Tibial nerve (tissue), 4 donors: Measurements from ENCODE around the gene PCSK2. TPM values are rescaled to one million over a fixed set of nuclear protein-coding genes. Genes with fewer than 3 reads are reported as not detected.
A peak's percentile ranks its signal among the peaks of the same experiment; 100 is the strongest.

Experiments used
- DNase-seq, 2 donors: peaks; one replicate each; pipeline ENCODE4 v3.0.0-alpha.2; 2019; ENCODE audit warnings: low spot score in 2 of 2
- H3K27ac ChIP-seq, 4 donors: fragments of 200-600 bp; sonication (generic) in 3 of 4; one replicate each; pipeline ENCODE4 v1.5.1; 2017 to 2019; ENCODE audit warnings: mild to moderate bottlenecking in 1 of 4
- H3K27me3 ChIP-seq, 2 donors: fragments of 200-600 bp; sonication (generic) in 1 of 2; one replicate each; pipeline versions ENCODE4 v1.5.1 to v1.6.0; 2017 to 2019
- H3K36me3 ChIP-seq, 3 donors: fragments of 200-600 bp; sonication (generic); one replicate each; pipeline ENCODE4 v1.5.1; 2018 to 2019
- H3K4me1 ChIP-seq, 4 donors: fragments of 200-600 bp; sonication (generic) in 3 of 4; one replicate each; pipeline ENCODE4 v1.5.1; 2017 to 2019
- H3K4me3 ChIP-seq, 4 donors: fragments of 200-600 bp; sonication (generic) in 3 of 4; one replicate each; pipeline ENCODE4 v1.5.1; 2017 to 2019; ENCODE audit warnings: mild to moderate bottlenecking in 1 of 4, moderate library complexity in 1 of 4
- H3K9me3 ChIP-seq, 4 donors: fragments of 200-600 bp; sonication (generic) in 3 of 4; one replicate each; pipeline ENCODE4 v1.5.1; 2017 to 2019
- EP300 ChIP-seq, 2 donors: sonication (generic); formaldehyde crosslinking; IDR thresholded peaks; one replicate each; pipeline ENCODE4 v1.6.1; 2017; ENCODE audit warnings: antibody characterized with exemption in 2 of 2, mild to moderate bottlenecking in 1 of 2
- POLR2A ChIP-seq, 2 donors: fragments of 450-650 bp; IDR thresholded peaks; one replicate each; pipeline ENCODE4 v1.6.1; 2017; ENCODE audit warnings: antibody characterized with exemption in 2 of 2, mild to moderate bottlenecking in 2 of 2, moderate library complexity in 2 of 2
- WGBS, 2 donors: methylation state at CpG; one replicate each; pipeline ENCODE4 v1.1.5; 2018; 5-methylcytosine and 5-hydroxymethylcytosine counted together
- total RNA-seq, 4 donors: library from RNA; depleted of rRNA; stranded (reverse); fragments of >200 nt; gene quantifications; one replicate each; pipeline ENCODE4 v1.1.0, GENCODE V29; 2016
- TF ChIP-seq, protein P1 (sequence below), 5 experiments: fragments of 200-600 bp in 3 of 5; fragments of 450-650 bp in 2 of 5; sonication (generic) in 3 of 5; IDR thresholded peaks; one replicate each; pipeline ENCODE4 v1.5.1; 2016 to 2019; ENCODE audit warnings: antibody characterized with exemption in 5 of 5, mild to moderate bottlenecking in 3 of 5, moderate library complexity in 2 of 5

Gene PCSK2
- total RNA-seq, 4 donors from 2014 or later: 1.0 to 4.8 (median 3.0) TPM

- no peak for DNase-seq
- H3K4me1 ChIP-seq: peaks cover 0 to 33% (median 0%) of the 10 kb centered on the region in 4 donors
- peaks cover 0 to 47% of the 10 kb centered on the region in 2 donors for H3K27me3 ChIP-seq
- H3K36me3 ChIP-seq: no peaks in the 10 kb centered on the region
- no peaks in the 10 kb centered on the region for H3K9me3 ChIP-seq
- no peak overlapping the region for H3K27ac ChIP-seq
- peak overlapping the region; percentile 10 to 51 (median 20) for H3K4me3 ChIP-seq
- WGBS, 2 donors: 6 to 7% methylated on average over 32 to 33 of the region's 35 CpGs
- TF ChIP-seq, protein P1, sequence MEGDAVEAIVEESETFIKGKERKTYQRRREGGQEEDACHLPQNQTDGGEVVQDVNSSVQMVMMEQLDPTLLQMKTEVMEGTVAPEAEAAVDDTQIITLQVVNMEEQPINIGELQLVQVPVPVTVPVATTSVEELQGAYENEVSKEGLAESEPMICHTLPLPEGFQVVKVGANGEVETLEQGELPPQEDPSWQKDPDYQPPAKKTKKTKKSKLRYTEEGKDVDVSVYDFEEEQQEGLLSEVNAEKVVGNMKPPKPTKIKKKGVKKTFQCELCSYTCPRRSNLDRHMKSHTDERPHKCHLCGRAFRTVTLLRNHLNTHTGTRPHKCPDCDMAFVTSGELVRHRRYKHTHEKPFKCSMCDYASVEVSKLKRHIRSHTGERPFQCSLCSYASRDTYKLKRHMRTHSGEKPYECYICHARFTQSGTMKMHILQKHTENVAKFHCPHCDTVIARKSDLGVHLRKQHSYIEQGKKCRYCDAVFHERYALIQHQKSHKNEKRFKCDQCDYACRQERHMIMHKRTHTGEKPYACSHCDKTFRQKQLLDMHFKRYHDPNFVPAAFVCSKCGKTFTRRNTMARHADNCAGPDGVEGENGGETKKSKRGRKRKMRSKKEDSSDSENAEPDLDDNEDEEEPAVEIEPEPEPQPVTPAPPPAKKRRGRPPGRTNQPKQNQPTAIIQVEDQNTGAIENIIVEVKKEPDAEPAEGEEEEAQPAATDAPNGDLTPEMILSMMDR (IDR thresholded peaks at IDR 0.05): no peak
- TF ChIP-seq POLR2A (IDR thresholded peaks at IDR 0.05) (no peak), EP300 (IDR thresholded peaks at IDR 0.05) (no peak)
These were observed 1.1 kb downstream of the PCSK2 start for GRCh38 chr20:17227669-17228623.

- WGBS, 2 donors: 0 to 1% methylated on average over 25 of the region's 25 CpGs
- no peak for DNase-seq
These were observed 1.8 kb downstream of the PCSK2 start for GRCh38 chr20:17228624-17229061.

DNA sequence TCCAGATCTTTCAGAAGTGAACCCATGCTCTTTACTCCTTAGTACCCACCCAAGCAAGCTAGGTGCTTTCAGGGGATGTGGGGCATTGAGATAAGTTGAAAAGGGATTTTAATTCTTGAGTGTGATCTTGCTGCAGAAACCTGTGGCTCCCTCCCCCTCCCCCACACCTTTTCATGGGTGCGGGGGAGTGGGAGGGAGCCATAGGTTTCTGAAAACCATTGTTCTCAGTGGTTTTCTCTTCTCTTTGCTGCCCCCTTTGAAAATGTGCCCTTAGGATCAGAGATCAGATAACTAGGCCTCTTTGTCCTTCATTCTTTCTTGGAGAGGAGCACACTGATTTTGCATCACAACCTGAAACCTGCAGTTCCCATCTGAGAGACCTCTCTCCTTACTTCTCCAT, 2.4 kb downstream of the PCSK2 start:
- Histone ChIP-seq H3K27ac (no peak overlapping the region), H3K4me1 (peaks cover 0 to 33% (median 0%) of the 10 kb centered on the region in 4 donors), H3K4me3 (no peak overlapping the region), H3K36me3 (no peaks in the 10 kb centered on the region), H3K27me3 (peaks cover 0 to 44% of the 10 kb centered on the region in 2 donors), H3K9me3 (no peaks in the 10 kb centered on the region)
- DNase-seq: no peak
- no peak for TF ChIP-seq POLR2A (IDR thresholded peaks at IDR 0.05)
- TF ChIP-seq, protein P1 (IDR thresholded peaks at IDR 0.05): no peak
- no peak for TF ChIP-seq EP300 (IDR thresholded peaks at IDR 0.05)
- WGBS, 2 donors: 44% methylated on average over 1 of the region's 1 CpG

More at GRCh38 chr20:17228624-17229061, 1.8 kb downstream of the PCSK2 start:
- Histone ChIP-seq H3K27me3 (peaks cover 0 to 47% of the 10 kb centered on the region in 2 donors), H3K36me3 (no peaks in the 10 kb centered on the region), H3K4me3 (peak overlapping the region in 3 of 4 donors; percentile 10 to 51 (median 18)), H3K4me1 (peaks cover 0 to 33% (median 0%) of the 10 kb centered on the region in 4 donors), H3K9me3 (no peaks in the 10 kb centered on the region), H3K27ac (no peak overlapping the region)
- TF ChIP-seq, protein P1 (IDR thresholded peaks at IDR 0.05): no peak
- TF ChIP-seq POLR2A (IDR thresholded peaks at IDR 0.05) (no peak), EP300 (IDR thresholded peaks at IDR 0.05) (no peak)

- TF ChIP-seq POLR2A (IDR thresholded peaks at IDR 0.05): no peak
- TF ChIP-seq EP300 (IDR thresholded peaks at IDR 0.05): no peak
- TF ChIP-seq, protein P1 (IDR thresholded peaks at IDR 0.05): no peak
- peaks cover 0 to 3% (median 0%) of the 10 kb centered on the region in 4 donors for H3K4me1 ChIP-seq
- no peak overlapping the region for H3K27ac ChIP-seq
- no peak overlapping the region for H3K4me3 ChIP-seq
- no peaks in the 10 kb centered on the region for H3K9me3 ChIP-seq
- no peaks in the 10 kb centered on the region for H3K36me3 ChIP-seq
- WGBS, 2 donors: 76 to 82% methylated on average over 4 of the region's 4 CpGs
- H3K27me3 ChIP-seq: peaks cover 0 to 9% of the 10 kb centered on the region in 2 donors
- no peak for DNase-seq
These were observed 6.8 kb downstream of the PCSK2 start for GRCh38 chr20:17233626-17234025.

DNA sequence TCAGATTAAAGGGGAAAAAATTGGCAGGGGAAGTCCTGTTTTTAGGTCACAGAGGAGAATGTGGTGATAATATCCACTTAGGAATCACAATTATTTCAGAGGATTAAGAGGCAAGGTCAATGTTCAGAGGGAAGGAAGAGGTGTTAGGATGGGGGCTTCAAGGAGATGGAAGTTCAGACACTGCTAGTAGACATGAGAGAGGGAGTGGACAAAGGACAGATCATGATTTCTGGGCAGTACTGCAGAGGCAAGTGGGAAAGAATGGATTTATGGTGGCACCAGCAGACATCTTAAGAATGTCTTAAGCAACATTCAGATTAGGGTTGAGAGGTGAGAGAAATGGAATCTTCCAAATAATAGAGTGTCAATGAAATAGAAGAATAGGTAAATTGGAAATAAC, 9.9 kb downstream of the PCSK2 start:
- TF ChIP-seq EP300 (IDR thresholded peaks at IDR 0.05) (no peak), POLR2A (IDR thresholded peaks at IDR 0.05) (no peak)
- TF ChIP-seq, protein P1 (IDR thresholded peaks at IDR 0.05): no peak
- DNase-seq: no peak

More for the DNA sequence above, 9.9 kb downstream of the PCSK2 start:
- Histone ChIP-seq H3K36me3 (no peaks in the 10 kb centered on the region), H3K4me3 (no peak overlapping the region), H3K27me3 (no peaks in the 10 kb centered on the region), H3K9me3 (no peaks in the 10 kb centered on the region), H3K4me1 (no peaks in the 10 kb centered on the region), H3K27ac (no peak overlapping the region)
